ENCODE measurements around the gene ILDR1.
"Not testable (repeated sequence)": the region's sequence is repeated elsewhere in the genome, so short reads cannot be mapped to it uniquely, and the experiment has no call there.

ILDR1 gene

GRCh38 chr3:121938141-121938855 lies 83.7 kb downstream of the ILDR1 start:
- not testable (repeated sequence) for DNase-seq
